ENCODE results near the gene SLC25A34. TPM values are rescaled to one million over a fixed set of nuclear protein-coding genes. Genes with fewer than 3 reads are reported as not detected.

Gene SLC25A34
- total RNA-seq, 2 donors from 2014 or later: 0.88 to 1.9 TPM

- Mint-ChIP-seq H3K27me3 (peaks cover 10 to 15% of the 10 kb centered on the region in 2 donors), H3K27ac (no peak overlapping the region), H3K9me3 (no peaks in the 10 kb centered on the region), H3K4me1 (ENCODE audit: low read depth in 2 of 2) (no peaks in the 10 kb centered on the region), H3K4me3 (no peak overlapping the region), H3K36me3 (no peaks in the 10 kb centered on the region)
- ATAC-seq: no peak
- no peak for DNase-seq (ENCODE audit: low spot score)
These were observed 35.9 kb downstream of the SLC25A34 start for GRCh38 chr1:15771836-15772515.

GRCh38 chr1:15775706-15776105 is 39.6 kb downstream of the SLC25A34 start:
- Mint-ChIP-seq H3K4me3 (no peak overlapping the region), H3K4me1 (ENCODE audit: low read depth in 2 of 2) (no peaks in the 10 kb centered on the region), H3K27me3 (peaks cover 9 to 10% of the 10 kb centered on the region in 2 donors), H3K27ac (no peak overlapping the region), H3K36me3 (no peaks in the 10 kb centered on the region), H3K9me3 (no peaks in the 10 kb centered on the region)
- DNase-seq (ENCODE audit: low spot score) (no peak), ATAC-seq (no peak)

- Mint-ChIP-seq H3K4me1 (ENCODE audit: low read depth in 2 of 2) (no peaks in the 10 kb centered on the region), H3K9me3 (no peaks in the 10 kb centered on the region), H3K27me3 (peaks cover 0 to 3% of the 10 kb centered on the region in 2 donors), H3K36me3 (no peaks in the 10 kb centered on the region), H3K4me3 (no peak overlapping the region), H3K27ac (no peak overlapping the region)
- DNase-seq (ENCODE audit: low spot score): no peak
- ATAC-seq: no peak
These were observed 42.0 kb downstream of the SLC25A34 start for GRCh38 chr1:15777909-15778707.

GRCh38 chr1:15785683-15786082 is 49.6 kb downstream of the SLC25A34 start:
- Mint-ChIP-seq H3K4me3 (no peak overlapping the region), H3K4me1 (ENCODE audit: low read depth in 2 of 2) (no peaks in the 10 kb centered on the region)
- ATAC-seq: peak in 1 of 2 donors; percentile 33

GRCh38 chr1:15786581-15786980 is 50.5 kb downstream of the SLC25A34 start:
- no peak overlapping the region for H3K4me3 Mint-ChIP-seq
- ATAC-seq (no peak), DNase-seq (ENCODE audit: low spot score) (no peak)
- H3K27ac Mint-ChIP-seq: no peak overlapping the region
- no peaks in the 10 kb centered on the region for H3K4me1 Mint-ChIP-seq (ENCODE audit: low read depth in 2 of 2)
- H3K27me3 Mint-ChIP-seq: peaks cover 6 to 8% of the 10 kb centered on the region in 2 donors
- H3K36me3 Mint-ChIP-seq: no peaks in the 10 kb centered on the region
- no peaks in the 10 kb centered on the region for H3K9me3 Mint-ChIP-seq

More at GRCh38 chr1:15785683-15786082, 49.6 kb downstream of the SLC25A34 start:
- peaks cover 3 to 4% of the 10 kb centered on the region in 2 donors for H3K27me3 Mint-ChIP-seq
- no peaks in the 10 kb centered on the region for H3K36me3 Mint-ChIP-seq
- H3K27ac Mint-ChIP-seq: no peak overlapping the region
- DNase-seq (ENCODE audit: low spot score): no peak
- H3K9me3 Mint-ChIP-seq: no peaks in the 10 kb centered on the region

GRCh38 chr1:15788624-15789301 is 52.7 kb downstream of the SLC25A34 start:
- Mint-ChIP-seq H3K9me3 (no peaks in the 10 kb centered on the region), H3K36me3 (no peaks in the 10 kb centered on the region), H3K27ac (no peak overlapping the region), H3K27me3 (peaks cover 8% of the 10 kb centered on the region in 2 donors), H3K4me3 (no peak overlapping the region), H3K4me1 (ENCODE audit: low read depth in 2 of 2) (peaks cover 0 to 3% of the 10 kb centered on the region in 2 donors)
- ATAC-seq: no peak
- no peak for DNase-seq (ENCODE audit: low spot score)

Other genes starting within 250 kb of the SLC25A34 start
- gene CASP9, start 212.0 kb upstream of the SLC25A34 start, total RNA-seq: 10 to 100 TPM; 15.1 to 18.0 TPM
- gene DNAJC16, start 209.4 kb upstream of the SLC25A34 start, total RNA-seq: 10 to 100 TPM; 15.5 to 23.7 TPM
- 1 to 10 TPM; 3.4 to 8.6 TPM for gene AGMAT, start 151.2 kb upstream of the SLC25A34 start, total RNA-seq
- 10 to 100 TPM; 35.0 to 55.4 TPM for gene DDI2, start 118.8 kb upstream of the SLC25A34 start, total RNA-seq
- 10 to 100 TPM; 48.0 to 65.1 TPM for gene PLEKHM2, start 51.9 kb upstream of the SLC25A34 start, total RNA-seq
- not detected for gene TMEM82, start 6.2 kb downstream of the SLC25A34 start, total RNA-seq
- not detected for gene FBLIM1, start 22.5 kb downstream of the SLC25A34 start, total RNA-seq
- 1 to 10 TPM; 1.2 to 2.0 TPM for gene UQCRHL, start 71.4 kb downstream of the SLC25A34 start, total RNA-seq
- gene SPEN, start 111.4 kb downstream of the SLC25A34 start, total RNA-seq: 10 to 100 TPM; 58.6 to 92.4 TPM
- 100 to 1,000 TPM in 1 of 2 donors, 10 to 100 TPM in 1; 75.6 to 102 TPM for gene ZBTB17, start 239.8 kb downstream of the SLC25A34 start, total RNA-seq